OCI-LY3 (cell line): ENCODE data around the gene GIT1.

Experiments used
- EZH2phosphoT487 ChIP-seq: fragments of 200-600 bp; shearing (Covaris generic); IDR thresholded peaks from 2 replicates; pipeline ENCODE4 v1.6.1; 2018; ENCODE audit warnings: antibody characterized with exemption, mixed run types, low read depth
- TF ChIP-seq, protein P1 (sequence below): fragments of 200-600, 300-600 bp; sonication (generic); IDR thresholded peaks from 2 replicates; pipeline ENCODE4 v1.5.1; 2014; ENCODE audit warnings: antibody characterized with exemption, low read length, low read depth

DNA sequence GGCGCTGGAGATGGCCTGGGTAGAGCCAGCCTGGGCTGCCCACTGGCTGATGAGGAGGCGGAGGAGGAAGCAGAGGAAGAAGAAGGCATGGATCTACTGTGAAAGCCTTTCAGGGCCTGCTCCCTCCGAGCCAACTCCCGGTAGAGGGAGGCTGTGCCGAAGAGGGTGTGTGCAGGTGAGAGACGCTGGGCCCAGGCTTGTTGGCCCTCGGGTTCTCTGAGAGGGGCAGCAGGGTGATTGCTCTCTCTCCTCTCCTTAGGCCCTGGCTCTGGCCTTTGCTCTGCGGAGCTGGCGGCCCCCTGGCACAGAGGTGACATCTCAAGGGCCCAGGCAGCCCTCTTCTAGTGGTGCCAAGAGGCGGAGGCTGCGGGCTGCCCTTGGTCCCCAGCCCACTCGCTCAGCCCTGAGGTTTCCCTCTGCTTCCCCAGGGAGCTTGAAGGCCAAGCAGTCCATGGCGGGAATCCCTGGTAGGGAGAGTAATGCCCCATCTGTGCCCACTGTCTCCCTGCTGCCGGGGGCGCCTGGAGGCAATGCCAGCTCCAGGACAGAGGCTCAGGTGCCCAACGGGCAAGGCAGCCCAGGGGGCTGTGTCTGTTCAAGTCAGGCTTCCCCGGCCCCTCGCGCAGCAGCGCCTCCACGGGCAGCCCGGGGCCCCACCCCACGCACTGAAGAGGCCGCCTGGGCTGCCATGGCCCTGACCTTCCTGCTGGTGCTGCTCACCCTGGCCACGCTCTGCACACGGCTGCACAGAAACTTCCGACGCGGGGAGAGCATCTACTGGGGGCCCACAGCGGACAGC is 17.4 kb downstream of the GIT1 start:
- TF ChIP-seq, protein P1, sequence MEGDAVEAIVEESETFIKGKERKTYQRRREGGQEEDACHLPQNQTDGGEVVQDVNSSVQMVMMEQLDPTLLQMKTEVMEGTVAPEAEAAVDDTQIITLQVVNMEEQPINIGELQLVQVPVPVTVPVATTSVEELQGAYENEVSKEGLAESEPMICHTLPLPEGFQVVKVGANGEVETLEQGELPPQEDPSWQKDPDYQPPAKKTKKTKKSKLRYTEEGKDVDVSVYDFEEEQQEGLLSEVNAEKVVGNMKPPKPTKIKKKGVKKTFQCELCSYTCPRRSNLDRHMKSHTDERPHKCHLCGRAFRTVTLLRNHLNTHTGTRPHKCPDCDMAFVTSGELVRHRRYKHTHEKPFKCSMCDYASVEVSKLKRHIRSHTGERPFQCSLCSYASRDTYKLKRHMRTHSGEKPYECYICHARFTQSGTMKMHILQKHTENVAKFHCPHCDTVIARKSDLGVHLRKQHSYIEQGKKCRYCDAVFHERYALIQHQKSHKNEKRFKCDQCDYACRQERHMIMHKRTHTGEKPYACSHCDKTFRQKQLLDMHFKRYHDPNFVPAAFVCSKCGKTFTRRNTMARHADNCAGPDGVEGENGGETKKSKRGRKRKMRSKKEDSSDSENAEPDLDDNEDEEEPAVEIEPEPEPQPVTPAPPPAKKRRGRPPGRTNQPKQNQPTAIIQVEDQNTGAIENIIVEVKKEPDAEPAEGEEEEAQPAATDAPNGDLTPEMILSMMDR = no peak
- TF ChIP-seq EZH2phosphoT487 = no peak
